HL-60 (cell line): ENCODE data around the gene MYL12A.

ENCODE experiments used
- DNase-seq, 2 experiments: peaks; one replicate each; pipeline ENCODE4 v3.0.0-alpha.2; 2010 to 2020; ENCODE audit warnings: low read depth in 1 of 2, low spot score in 1 of 2
- H3K27ac ChIP-seq: fragments of 250-450 bp; sonication (Bioruptor Pico); replicated peaks from 2 replicates; pipeline ENCODE4 v1.5.1; 2020; ENCODE audit warnings: mild to moderate bottlenecking, moderate library complexity
- H3K27me3 ChIP-seq: fragments of 250-450 bp; sonication (Bioruptor Pico); 2 replicates; pipeline ENCODE4 v1.5.1; 2021; ENCODE audit warnings: mild to moderate bottlenecking, moderate library complexity; ENCODE audit not compliant: insufficient read depth, poor library complexity, severe bottlenecking
- H3K4me3 ChIP-seq: replicated peaks from 2 replicates; pipeline ENCODE4 v1.5.1; 2011; ENCODE audit warnings: mild to moderate bottlenecking, control low read depth, low read length; ENCODE audit not compliant: insufficient read depth
- GABPA ChIP-seq: IDR thresholded peaks from 2 replicates; pipeline ENCODE4 v1.6.1; 2012; ENCODE audit warnings: low read depth
- POLR2AphosphoS5 ChIP-seq: IDR thresholded peaks from 2 replicates; pipeline ENCODE4 v1.6.1; 2012; ENCODE audit warnings: low read depth
- SPI1 ChIP-seq: IDR thresholded peaks from 2 replicates; pipeline ENCODE4 v1.6.1; 2012; ENCODE audit warnings: low read depth, mild to moderate bottlenecking, borderline replicate concordance
- TF ChIP-seq, protein P1 (sequence below): IDR thresholded peaks from 2 replicates; pipeline ENCODE4 v1.6.1; 2012; ENCODE audit warnings: low read depth; ENCODE audit not compliant: insufficient replicate concordance
- TF ChIP-seq, protein P2 (sequence below): IDR thresholded peaks from one replicate; pipeline ENCODE4 v1.5.1; 2011; ENCODE audit warnings: low read length, control low read depth, inconsistent platforms; ENCODE audit not compliant: insufficient read depth

Gene MYL12A

DNA sequence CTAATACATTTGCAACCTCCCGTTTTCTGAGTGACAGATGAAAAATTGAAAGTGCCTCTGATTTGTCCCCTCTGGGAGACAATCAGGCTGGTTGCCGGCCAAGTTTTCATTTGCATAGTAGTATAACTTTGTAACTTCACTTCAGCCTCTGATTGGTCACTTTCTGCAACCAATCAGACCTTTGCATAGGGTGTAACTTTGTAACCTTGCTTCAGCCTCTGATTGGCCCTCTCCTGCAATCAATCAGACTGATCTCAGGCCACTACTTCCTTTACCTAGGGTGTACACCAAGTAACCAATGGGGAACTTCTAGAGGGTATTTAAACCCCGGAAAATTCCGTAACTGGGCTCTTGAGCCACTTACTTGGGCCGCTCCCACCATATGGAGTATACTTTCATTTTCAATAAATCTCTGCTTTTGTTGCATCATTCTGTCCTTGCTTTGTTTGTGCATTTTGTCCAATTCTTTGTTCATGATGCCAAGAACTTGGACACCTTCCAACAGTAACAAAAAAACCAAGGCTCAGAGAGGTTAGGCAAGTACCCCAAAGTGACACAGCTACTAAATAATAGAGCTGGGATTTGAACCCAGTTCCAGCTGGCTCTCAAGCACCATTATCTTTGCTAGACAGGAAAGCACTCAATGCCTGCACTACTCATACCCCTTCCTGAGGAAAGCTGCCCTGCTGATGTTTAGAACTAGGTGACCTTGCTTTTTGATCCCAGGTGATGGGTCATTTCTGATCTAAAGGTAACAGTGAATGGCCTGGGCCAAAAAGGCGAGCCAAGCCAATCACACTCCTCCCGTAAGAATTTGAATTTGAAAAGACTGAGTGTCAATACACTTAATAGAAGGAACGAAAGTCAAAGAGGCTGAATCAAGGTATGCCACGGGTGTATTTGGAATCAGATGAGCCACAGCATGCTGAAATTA lies 16.9 kb upstream of the MYL12A start:
- DNase-seq = no peak
- no peak overlapping the region for H3K4me3 ChIP-seq
- TF ChIP-seq SPI1 = no peak
- no peak for TF ChIP-seq GABPA
- TF ChIP-seq, protein P1, sequence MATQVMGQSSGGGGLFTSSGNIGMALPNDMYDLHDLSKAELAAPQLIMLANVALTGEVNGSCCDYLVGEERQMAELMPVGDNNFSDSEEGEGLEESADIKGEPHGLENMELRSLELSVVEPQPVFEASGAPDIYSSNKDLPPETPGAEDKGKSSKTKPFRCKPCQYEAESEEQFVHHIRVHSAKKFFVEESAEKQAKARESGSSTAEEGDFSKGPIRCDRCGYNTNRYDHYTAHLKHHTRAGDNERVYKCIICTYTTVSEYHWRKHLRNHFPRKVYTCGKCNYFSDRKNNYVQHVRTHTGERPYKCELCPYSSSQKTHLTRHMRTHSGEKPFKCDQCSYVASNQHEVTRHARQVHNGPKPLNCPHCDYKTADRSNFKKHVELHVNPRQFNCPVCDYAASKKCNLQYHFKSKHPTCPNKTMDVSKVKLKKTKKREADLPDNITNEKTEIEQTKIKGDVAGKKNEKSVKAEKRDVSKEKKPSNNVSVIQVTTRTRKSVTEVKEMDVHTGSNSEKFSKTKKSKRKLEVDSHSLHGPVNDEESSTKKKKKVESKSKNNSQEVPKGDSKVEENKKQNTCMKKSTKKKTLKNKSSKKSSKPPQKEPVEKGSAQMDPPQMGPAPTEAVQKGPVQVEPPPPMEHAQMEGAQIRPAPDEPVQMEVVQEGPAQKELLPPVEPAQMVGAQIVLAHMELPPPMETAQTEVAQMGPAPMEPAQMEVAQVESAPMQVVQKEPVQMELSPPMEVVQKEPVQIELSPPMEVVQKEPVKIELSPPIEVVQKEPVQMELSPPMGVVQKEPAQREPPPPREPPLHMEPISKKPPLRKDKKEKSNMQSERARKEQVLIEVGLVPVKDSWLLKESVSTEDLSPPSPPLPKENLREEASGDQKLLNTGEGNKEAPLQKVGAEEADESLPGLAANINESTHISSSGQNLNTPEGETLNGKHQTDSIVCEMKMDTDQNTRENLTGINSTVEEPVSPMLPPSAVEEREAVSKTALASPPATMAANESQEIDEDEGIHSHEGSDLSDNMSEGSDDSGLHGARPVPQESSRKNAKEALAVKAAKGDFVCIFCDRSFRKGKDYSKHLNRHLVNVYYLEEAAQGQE = no peak
- no peak for TF ChIP-seq POLR2AphosphoS5
- TF ChIP-seq, protein P2, sequence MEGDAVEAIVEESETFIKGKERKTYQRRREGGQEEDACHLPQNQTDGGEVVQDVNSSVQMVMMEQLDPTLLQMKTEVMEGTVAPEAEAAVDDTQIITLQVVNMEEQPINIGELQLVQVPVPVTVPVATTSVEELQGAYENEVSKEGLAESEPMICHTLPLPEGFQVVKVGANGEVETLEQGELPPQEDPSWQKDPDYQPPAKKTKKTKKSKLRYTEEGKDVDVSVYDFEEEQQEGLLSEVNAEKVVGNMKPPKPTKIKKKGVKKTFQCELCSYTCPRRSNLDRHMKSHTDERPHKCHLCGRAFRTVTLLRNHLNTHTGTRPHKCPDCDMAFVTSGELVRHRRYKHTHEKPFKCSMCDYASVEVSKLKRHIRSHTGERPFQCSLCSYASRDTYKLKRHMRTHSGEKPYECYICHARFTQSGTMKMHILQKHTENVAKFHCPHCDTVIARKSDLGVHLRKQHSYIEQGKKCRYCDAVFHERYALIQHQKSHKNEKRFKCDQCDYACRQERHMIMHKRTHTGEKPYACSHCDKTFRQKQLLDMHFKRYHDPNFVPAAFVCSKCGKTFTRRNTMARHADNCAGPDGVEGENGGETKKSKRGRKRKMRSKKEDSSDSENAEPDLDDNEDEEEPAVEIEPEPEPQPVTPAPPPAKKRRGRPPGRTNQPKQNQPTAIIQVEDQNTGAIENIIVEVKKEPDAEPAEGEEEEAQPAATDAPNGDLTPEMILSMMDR = no peak
- no peak overlapping the region for H3K27ac ChIP-seq
- H3K27me3 ChIP-seq = no peaks in the 10 kb centered on the region

GRCh38 chr18:3233004-3233403 lies 14.6 kb upstream of the MYL12A start:
- no peak for DNase-seq
- TF ChIP-seq GABPA (no peak), POLR2AphosphoS5 (no peak)
- no peak overlapping the region for H3K4me3 ChIP-seq
- H3K27ac ChIP-seq = no peak overlapping the region
- no peaks in the 10 kb centered on the region for H3K27me3 ChIP-seq

DNA sequence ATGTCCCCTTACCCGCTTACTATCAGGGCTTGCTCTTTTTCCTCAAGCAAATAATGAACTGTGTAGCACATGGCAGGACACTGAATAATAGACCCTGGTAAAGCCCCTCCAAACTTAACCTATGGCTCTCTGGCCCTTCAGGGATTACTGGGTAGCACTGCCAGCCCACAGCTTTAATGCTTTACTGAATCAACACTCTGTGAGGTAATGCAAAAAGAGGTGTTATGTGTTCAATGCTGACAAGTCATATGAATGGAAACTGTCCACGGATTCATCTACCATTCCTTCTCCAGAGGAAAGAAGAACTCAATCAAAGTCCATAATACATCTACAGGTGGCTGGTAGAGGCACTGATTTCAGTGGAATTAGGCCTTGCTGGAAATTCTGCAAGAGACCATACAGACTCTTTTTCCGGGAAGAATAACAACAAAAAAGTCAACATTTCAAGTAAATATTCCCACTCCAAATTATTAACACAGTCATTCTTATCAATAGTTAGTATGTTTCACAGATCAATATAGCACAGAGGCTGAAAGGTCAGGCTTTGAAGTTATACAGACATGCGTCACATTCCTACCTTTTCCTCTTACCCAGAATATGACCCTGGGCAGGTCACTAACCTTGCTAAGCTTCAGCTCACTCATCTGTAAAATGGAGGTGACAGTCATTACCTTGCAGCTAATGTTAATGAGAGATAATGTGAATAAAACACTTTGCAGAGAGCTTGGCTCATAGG lies 14.0 kb upstream of the MYL12A start:
- H3K4me3 ChIP-seq = no peak overlapping the region
- TF ChIP-seq, protein P2 = no peak
- TF ChIP-seq, protein P1 = no peak
- TF ChIP-seq GABPA = no peak
- TF ChIP-seq POLR2AphosphoS5 = no peak
- no peak for TF ChIP-seq SPI1
- H3K27ac ChIP-seq = no peak overlapping the region
- no peaks in the 10 kb centered on the region for H3K27me3 ChIP-seq
- no peak for DNase-seq

GRCh38 chr18:3234457-3234856 lies 13.1 kb upstream of the MYL12A start:
- TF ChIP-seq POLR2AphosphoS5 = no peak
- TF ChIP-seq, protein P1 = no peak
- TF ChIP-seq, protein P2 = no peak
- no peak for TF ChIP-seq GABPA
- TF ChIP-seq SPI1 = no peak
- H3K27me3 ChIP-seq = no peaks in the 10 kb centered on the region
- H3K27ac ChIP-seq = no peak overlapping the region
- no peak overlapping the region for H3K4me3 ChIP-seq
- no peak for DNase-seq
